PFSK-1 (cell line): ENCODE measurements around the gene TRMT61A.

Experiments used
- FOXP2 ChIP-seq: optimal IDR thresholded peaks from 2 replicates; pipeline ENCODE3; 2011; ENCODE audit warnings: borderline replicate concordance, control low read depth, inconsistent platforms; ENCODE audit not compliant: insufficient read depth; ENCODE audit errors: extremely low read length, extremely low read depth
- POLR2AphosphoS5 ChIP-seq: IDR thresholded peaks from 2 replicates; pipeline ENCODE4 v1.6.1; 2012; ENCODE audit warnings: low read depth, mild to moderate bottlenecking, control low read depth, low read length, moderate library complexity
- SIN3A ChIP-seq: IDR thresholded peaks from 2 replicates; pipeline ENCODE4 v1.6.1; 2012; ENCODE audit warnings: mild to moderate bottlenecking, low read length, moderate library complexity, borderline replicate concordance; ENCODE audit not compliant: insufficient read depth
- TAF1 ChIP-seq: IDR thresholded peaks from 2 replicates; pipeline ENCODE4 v1.6.1; 2012; ENCODE audit warnings: low read length, control low read depth, borderline replicate concordance; ENCODE audit not compliant: insufficient read depth
- TF ChIP-seq, protein P1 (sequence below), 2 experiments: IDR thresholded peaks; 2 replicates each; pipeline versions ENCODE4 v1.6.1 to v1.8.0; 2011 to 2012; ENCODE audit warnings: low read depth in 2 of 2, low read length in 2 of 2, control low read depth in 1 of 2, inconsistent platforms in 1 of 2, mild to moderate bottlenecking in 1 of 2, moderate library complexity in 1 of 2; ENCODE audit not compliant: insufficient read depth in 1 of 2

TRMT61A gene

GRCh38 chr14:103535891-103536565 lies 7.0 kb downstream of the TRMT61A start:
- TF ChIP-seq, protein P1, sequence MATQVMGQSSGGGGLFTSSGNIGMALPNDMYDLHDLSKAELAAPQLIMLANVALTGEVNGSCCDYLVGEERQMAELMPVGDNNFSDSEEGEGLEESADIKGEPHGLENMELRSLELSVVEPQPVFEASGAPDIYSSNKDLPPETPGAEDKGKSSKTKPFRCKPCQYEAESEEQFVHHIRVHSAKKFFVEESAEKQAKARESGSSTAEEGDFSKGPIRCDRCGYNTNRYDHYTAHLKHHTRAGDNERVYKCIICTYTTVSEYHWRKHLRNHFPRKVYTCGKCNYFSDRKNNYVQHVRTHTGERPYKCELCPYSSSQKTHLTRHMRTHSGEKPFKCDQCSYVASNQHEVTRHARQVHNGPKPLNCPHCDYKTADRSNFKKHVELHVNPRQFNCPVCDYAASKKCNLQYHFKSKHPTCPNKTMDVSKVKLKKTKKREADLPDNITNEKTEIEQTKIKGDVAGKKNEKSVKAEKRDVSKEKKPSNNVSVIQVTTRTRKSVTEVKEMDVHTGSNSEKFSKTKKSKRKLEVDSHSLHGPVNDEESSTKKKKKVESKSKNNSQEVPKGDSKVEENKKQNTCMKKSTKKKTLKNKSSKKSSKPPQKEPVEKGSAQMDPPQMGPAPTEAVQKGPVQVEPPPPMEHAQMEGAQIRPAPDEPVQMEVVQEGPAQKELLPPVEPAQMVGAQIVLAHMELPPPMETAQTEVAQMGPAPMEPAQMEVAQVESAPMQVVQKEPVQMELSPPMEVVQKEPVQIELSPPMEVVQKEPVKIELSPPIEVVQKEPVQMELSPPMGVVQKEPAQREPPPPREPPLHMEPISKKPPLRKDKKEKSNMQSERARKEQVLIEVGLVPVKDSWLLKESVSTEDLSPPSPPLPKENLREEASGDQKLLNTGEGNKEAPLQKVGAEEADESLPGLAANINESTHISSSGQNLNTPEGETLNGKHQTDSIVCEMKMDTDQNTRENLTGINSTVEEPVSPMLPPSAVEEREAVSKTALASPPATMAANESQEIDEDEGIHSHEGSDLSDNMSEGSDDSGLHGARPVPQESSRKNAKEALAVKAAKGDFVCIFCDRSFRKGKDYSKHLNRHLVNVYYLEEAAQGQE (IDR thresholded peaks at IDR 0.05; ENCODE audit: insufficient read depth in 1 of 2, low read depth in 2 of 2, low read length in 2 of 2): no peak
- TF ChIP-seq FOXP2 (no peak), TAF1 (no peak), POLR2AphosphoS5 (no peak), SIN3A (no peak)

DNA sequence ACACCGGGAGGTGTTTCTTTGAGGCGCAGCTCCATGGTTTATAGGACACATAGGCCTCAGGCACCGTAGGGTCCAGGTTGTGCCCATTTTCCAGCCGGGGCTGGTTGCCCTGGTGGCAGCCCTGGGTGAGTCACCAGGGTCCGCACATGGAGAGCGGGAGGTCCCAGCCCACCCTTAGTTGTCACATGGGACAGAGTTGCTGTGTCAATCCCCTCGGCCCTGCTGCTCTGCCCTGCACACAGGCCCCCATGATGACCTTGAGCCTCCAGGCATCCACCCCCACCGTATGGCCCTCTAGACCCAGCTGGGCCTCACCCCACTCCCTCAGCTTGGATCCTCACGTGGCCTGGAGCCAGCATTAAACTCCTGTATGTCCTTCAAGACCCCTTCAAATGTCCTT lies 7.7 kb downstream of the TRMT61A start:
- no peak for TF ChIP-seq TAF1
- TF ChIP-seq FOXP2: no peak
- TF ChIP-seq POLR2AphosphoS5: no peak
- TF ChIP-seq SIN3A: no peak
- TF ChIP-seq, protein P1 (IDR thresholded peaks at IDR 0.05; ENCODE audit: insufficient read depth in 1 of 2, low read depth in 2 of 2, low read length in 2 of 2): no peak

- TF ChIP-seq SIN3A (no peak), FOXP2 (no peak), TAF1 (no peak), POLR2AphosphoS5 (no peak)
- TF ChIP-seq, protein P1 (IDR thresholded peaks at IDR 0.05; ENCODE audit: insufficient read depth in 1 of 2, low read depth in 2 of 2, low read length in 2 of 2): no peak
Observed at GRCh38 chr14:103537175-103537990, 8.4 kb downstream of the TRMT61A start.

- TF ChIP-seq, protein P1 (IDR thresholded peaks at IDR 0.05; ENCODE audit: insufficient read depth in 1 of 2, low read depth in 2 of 2, low read length in 2 of 2): no peak
- TF ChIP-seq TAF1: no peak
- TF ChIP-seq SIN3A: no peak
- no peak for TF ChIP-seq FOXP2
- peak; percentile 14; the same call in 1 of the 2 replicates for TF ChIP-seq POLR2AphosphoS5
Observed at GRCh38 chr14:103538291-103539055, 9.5 kb downstream of the TRMT61A start.
